Measurements from ENCODE around the gene PLXNA1.

Gene PLXNA1

DNA sequence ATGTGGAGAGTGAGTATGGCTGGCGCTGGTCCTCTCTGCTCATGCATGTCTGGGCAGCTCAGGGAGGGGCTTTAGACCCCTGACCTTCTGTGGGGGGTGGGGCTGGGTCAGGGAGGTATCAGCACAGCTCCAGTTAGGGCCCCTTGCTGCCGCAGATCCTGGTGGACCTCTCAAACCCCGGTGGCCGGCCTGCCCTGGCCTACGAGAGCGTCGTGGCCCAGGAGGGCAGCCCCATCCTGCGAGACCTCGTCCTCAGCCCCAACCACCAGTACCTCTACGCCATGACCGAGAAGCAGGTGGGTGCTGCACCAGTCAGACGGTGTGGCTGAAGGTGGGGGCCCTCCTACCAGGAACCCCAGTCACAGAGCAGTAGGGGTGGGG, 20.2 kb downstream of the PLXNA1 start:
- no peak for DNase-seq

DNA sequence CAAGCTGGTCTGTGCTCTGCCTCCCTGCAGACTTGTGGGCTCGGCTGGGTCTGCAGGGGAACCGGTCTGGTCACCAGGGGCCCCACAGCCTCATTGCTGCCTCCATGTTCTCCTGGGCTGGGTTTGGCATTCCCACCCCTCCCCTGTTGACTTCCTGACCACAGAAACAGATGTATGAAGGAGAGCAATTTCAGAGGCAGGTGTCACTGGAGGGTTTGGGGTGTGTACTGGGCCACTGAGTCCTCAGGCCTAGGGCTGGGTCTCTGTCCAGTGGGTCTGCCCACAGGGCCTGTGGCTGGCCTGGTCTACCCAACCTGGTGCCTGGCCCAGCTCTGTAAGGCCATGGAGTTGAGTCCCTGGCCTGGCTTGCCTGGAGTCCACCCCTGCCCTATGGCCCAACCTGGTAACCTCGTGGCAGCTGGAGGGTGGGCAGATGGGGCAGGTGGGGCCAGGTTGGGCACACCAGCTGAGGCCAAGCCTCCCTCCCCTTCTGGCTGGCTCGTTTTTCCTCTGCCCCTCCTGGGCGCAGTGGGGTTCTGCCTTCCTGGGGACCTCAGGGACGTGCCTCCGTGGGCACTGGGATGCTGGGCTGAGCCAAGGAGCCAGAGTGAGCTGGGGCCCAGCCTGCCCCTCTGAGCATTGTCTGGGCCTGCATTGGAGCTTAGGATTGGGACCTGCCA, 20.8 kb downstream of the PLXNA1 start:
- DNase-seq = no peak

- no peak for DNase-seq
These were observed 21.9 kb downstream of the PLXNA1 start for GRCh38 chr3:127004641-127005397.

DNA sequence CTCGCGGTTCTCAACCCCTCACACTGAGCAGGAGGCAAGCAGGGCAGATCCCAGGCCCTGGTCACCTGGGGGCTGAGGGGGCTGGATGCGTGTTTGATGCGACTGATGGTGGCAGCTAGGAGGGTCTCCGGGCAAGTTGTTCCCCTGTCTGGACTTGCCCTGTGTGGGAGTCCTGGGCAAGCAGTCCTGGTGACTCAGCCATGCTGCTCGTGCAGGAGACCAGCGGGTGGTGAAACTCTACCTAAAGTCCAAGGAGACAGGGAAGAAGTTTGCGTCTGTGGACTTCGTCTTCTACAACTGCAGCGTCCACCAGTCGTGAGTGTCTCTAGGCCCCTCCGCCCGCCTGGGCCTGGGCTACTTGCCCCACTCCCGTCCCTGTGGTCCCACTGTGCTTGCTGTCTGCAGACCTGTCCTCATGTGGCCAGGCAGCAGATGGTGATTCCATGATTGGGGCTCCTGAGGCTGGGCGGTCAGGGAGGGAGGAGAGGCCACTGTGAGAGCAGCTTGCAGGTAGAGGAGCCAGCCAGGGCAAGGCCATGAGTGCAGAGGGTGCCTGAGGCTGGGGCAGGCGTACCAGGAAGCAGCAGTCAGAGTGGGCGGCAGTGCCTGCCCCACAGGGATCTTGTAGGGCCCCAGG, 23.1 kb downstream of the PLXNA1 start:
- no peak for DNase-seq

DNA sequence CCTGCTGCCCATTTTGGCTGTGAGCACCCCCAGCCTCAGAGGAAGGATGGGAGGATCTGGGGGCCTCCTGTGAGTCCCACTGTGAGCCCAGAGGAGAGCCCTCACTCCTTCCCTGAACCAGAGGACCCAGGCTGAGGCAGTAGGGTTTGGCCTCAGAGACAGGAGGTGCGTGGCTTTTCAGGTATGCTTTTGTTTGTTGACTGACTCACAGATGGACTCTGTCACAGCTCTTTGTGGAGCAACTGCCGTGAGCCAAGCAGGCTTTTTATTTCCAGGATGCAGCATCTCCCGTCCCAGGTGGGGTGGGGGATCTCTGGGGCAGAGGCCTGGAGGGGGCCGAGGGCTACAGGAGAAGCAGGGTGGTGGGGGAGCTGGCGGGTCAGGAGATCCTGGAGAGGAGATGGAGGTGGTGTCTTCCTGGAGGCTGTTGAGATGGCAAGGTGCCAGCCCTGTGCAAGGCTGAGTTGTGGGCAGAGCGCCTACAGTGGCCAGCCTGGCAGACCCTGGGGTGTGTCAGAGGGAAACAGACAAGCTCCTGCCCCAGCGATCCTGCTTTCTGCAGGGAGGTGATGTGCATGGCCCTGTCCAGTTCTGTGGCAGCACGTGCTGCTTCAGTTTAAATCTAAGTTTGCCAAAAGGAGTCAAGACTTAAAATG, 24.0 kb downstream of the PLXNA1 start:
- DNase-seq = no peak

GRCh38 chr3:127008236-127008635, 25.3 kb downstream of the PLXNA1 start:
- DNase-seq = no peak

DNA sequence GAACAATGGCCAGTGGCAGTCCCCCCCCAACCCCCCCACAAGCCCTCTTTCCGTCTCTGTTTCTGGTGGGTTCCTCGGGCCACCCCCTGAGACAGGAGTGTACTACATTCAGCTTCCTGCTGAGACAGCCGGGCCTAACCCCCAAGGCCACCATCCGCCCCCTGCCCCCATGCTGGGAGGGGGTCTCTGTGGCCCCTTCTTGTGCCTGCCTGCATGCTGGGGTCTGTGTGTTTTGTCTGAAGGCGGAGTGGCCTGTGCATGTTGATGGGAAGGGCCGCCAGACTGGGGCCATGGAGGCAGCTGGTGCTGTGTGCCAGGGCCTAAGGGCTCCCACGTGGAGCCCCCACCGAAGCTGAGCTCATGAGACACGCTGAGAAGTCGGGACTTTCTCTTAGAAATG, 26.6 kb downstream of the PLXNA1 start:
- no peak for DNase-seq

DNA sequence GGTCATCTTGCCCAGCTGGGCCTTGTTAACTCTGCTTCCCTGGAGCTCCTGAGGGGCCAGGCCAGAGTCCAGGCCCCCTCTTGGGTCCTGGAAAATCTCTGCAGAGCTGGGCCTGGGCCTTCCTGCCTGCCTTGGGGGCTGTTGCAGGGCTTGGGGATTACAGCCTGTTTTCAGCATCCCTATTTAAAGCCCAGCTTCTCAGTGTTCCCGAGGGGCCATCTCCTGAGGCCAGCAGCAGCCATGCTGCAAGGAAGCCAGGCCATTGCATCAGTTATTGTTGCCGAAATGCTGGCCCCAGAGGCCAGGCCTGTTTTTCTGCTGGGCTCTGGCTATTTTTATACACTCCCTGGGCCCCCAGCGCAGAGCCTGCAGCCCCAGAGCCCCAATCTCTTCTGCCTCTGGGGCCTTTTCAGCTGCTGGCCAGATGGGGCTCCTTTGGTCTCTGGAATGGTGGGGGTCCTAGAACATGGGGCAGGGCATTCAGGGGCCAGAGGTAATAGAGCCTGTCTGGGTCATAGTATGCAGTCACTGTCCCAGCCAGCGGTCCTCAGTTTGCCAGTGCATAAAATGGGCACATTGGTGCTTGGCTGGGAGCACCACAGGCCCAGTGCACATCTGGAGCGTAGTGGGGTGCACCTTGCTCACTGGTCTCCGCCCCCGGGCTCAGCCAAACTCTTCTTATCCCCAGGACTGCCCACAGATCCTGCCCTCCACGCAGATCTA, 28.5 kb downstream of the PLXNA1 start:
- DNase-seq = no peak

- DNase-seq = no peak
These were observed 29.2 kb downstream of the PLXNA1 start for GRCh38 chr3:127012091-127012490.

GRCh38 chr3:127013181-127013580, 30.3 kb downstream of the PLXNA1 start:
- DNase-seq = no peak

DNA sequence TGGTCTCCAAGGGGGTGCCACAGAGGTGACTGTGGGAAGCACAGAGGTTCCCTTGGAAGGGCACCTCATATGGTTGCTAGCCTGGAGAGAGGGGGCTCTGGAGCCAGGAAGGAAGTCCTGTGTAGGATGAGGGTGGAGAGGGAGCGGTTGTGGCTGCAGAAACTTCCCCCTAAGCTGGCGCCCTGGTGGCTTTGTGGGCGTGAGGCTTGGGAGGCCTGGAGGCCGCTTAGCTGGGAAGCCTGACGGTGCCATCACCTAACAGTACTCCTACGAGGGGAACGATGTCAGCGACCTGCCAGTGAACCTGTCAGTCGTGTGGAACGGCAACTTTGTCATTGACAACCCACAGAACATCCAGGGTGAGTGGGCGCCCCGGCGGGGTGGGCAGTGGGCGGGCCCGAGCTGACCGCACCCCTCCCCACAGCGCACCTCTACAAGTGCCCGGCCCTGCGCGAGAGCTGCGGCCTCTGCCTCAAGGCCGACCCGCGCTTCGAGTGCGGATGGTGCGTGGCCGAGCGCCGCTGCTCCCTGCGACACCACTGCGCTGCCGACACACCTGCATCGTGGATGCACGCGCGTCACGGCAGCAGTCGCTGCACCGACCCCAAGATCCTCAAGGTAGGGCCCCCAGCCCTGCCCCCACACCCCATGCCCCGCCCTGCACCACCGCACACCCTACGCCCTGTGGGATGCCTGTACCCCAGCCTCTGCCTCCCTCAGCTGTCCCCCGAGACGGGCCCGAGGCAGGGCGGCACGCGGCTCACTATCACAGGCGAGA, 31.0 kb downstream of the PLXNA1 start:
- no peak for DNase-seq

DNA sequence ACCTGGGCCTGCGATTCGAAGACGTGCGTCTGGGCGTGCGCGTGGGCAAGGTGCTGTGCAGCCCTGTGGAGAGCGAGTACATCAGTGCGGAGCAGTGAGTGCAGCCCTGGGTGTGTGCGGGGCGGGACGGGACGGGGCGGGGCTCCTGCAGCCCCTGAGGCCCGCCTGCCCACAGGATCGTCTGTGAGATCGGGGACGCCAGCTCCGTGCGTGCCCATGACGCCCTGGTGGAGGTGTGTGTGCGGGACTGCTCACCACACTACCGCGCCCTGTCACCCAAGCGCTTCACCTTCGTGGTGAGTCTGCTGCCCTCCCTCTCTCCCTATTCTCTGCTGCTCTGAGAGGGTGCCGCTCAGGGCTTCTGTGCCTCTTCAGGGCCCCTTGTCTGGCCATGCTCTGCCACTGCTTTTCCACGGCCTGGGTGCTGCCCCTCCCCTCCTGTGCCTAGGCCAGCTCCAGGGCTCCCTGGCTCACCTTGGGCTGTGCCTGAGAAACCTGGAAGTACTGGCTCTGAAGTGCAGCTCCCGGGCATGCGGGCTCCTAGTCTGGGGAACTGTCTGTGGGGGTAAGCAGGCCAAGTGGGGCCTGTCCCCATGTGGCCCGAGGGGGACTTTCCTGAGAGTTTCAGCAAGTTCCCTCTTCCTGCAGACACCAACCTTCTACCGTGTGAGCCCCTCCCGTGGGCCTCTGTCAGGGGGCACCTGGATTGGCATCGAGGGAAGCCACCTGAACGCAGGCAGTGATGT, 31.8 kb downstream of the PLXNA1 start:
- no peak for DNase-seq

DNA sequence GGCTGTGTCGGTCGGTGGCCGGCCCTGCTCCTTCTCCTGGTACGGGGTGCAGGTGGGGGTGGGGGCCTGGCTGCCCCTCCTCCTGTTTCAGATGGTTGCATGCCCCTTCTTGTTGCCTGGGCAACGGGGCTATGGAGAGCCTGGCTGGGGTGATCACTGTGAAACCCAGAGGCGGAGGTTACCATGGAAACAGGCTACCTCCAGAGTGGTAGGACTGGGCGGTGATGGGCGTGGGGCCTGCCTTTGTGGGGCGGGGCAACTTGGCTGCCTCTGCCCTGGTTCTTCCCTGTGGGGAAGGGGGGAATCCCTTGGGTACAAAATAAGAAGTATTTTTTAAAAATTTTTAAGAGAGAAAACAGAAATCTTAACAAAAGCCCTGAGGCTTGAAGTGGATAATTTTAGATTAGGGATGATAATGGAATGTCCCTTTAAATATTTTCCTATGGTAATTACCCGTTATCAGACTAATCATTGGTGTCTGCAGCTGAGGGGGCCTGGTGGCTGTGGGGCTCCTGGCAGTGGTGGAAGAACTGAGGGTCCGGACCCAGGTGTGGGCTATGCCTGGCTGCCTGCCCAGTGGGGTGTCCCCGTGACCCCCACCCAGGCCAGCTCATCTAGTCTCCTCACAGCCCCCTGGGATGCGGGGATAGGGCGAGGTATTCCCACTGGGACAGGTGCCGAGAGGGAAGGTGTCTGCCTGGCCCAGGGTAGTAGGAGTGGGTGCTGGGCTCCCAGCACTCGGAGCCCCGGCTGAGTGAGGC, 32.5 kb downstream of the PLXNA1 start:
- no peak for DNase-seq

DNA sequence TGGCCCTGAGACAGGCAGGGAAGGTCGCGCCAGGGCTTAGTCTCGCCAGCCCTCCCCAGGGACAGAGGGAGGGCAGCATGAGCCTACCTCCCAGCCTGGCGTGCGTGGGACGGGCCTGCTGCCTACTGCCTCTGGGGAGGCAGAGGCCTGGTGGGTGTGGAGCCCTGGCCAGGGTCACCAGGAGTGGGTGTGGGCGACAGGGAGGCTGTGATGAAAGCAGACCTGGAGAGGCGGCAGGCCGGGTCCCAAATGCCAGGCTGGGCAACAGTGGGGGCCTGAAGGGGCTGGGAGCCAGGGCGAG, 33.1 kb downstream of the PLXNA1 start:
- DNase-seq = no peak

- DNase-seq = no peak
These were observed 33.5 kb downstream of the PLXNA1 start for GRCh38 chr3:127016461-127016860.

GRCh38 chr3:127017229-127017628, 34.3 kb downstream of the PLXNA1 start:
- no peak for DNase-seq

- no peak for DNase-seq
These were observed 34.9 kb downstream of the PLXNA1 start for GRCh38 chr3:127017781-127018180.

DNA sequence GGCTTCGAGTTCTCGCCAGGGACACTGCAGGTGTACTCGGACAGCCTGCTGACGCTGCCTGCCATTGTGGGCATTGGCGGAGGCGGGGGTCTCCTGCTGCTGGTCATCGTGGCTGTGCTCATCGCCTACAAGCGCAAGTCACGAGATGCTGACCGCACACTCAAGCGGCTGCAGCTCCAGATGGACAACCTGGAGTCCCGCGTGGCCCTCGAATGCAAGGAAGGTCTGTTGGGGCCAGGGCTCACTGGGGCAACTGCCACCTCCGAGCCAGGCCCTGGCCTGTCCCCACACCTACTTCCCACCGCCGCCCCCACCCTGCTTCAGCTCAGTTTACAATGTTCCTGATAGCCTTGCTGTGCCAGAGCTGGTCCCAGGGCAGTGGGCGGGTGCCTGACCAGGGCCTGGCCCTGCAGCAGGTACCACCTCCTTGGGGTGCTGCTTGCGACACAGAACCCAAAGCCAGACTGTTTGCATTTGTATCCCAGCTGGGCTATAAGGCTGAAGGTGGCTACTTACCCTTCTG, 35.5 kb downstream of the PLXNA1 start:
- no peak for DNase-seq

DNA sequence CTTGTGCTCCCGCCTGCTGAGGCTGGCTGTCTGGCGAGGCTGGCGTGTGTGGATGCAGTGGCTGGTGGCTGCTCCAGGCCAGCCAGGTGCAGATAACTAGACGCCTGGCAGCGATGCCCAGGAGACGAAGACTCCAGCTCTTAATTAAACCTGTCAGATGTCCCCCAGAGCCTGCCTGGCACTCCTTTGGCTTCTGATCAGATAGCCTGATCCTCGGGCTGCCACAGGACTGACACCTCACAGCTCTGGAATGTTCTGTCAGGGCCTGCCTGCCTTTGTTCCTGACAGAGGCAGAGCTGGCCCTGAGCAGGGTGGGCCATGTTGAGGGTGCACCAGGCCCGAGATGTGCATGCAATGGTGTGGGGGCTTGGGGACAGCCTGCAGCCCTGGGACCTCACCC, 36.5 kb downstream of the PLXNA1 start:
- no peak for DNase-seq

GRCh38 chr3:127020543-127020942, 37.6 kb downstream of the PLXNA1 start:
- DNase-seq = no peak

DNA sequence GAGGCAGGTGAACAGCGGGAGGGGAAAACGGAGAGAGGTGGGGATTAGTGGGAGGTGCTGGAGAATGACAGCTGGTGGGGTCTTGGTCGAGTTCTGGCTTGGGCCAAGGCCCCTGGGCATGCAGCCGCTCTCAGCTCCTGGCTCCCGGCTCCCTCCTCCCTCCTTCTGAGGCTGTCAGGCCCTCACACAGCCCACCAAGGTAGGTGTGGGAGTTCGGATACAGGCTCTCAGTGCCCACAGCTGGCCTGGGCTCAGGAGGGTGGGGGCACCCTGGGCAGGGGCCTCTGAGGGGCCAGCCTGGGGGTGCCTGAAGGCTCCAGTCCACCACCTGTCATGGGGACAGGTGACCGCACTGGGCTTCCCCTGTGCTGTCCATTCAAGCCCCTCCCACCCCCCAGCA, 39.9 kb downstream of the PLXNA1 start:
- no peak for DNase-seq
